Measurements from ENCODE around the gene PRG2.
"Not testable (repeated sequence)": the region's sequence is repeated elsewhere in the genome, so short reads cannot be mapped to it uniquely, and the experiment has no call there.

PRG2 gene

DNA sequence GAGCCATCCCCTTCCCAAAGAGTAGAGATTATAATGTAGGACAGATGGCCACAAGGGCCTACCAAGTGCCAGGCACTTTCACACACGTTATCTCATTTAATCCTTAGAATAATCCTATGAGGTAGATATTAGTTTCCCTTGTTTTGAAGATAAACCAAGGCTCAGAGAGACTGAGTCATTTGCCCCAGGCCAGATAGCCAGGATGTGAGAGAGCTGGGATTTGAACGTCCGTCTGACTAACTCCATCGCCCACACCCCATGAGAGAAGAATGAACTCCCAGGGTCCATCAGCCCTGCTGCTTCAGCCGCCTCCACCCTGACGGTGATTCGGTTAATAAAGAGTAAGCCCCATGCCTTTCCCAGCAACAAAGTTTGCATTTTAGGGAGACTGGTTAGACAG, 20.2 kb downstream of the PRG2 start:
- in situ Hi-C loops (cut with MboI; ENCODE audit: low sequenced_read_pairs) = no loop called here

DNA sequence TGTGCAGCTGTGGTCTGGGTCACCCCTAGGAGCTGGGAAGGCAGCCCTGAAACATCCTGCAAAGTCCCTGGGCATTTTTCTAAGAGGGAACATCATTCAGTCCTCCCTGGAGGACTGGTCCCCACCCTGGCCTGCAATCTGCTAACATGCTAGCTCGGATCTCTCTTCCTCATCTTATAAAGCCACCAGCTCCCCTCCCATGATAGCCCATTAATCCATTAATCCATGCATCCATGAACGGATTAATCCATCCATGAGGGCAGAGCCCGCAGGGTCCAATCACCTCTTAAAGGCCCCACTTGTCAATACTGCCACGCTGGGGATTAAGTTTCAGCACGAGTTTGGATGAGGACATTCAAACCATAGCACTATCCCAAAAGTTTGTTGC, 21.6 kb downstream of the PRG2 start:
- in situ Hi-C loops (cut with MboI; ENCODE audit: low sequenced_read_pairs) = no loop called here

DNA sequence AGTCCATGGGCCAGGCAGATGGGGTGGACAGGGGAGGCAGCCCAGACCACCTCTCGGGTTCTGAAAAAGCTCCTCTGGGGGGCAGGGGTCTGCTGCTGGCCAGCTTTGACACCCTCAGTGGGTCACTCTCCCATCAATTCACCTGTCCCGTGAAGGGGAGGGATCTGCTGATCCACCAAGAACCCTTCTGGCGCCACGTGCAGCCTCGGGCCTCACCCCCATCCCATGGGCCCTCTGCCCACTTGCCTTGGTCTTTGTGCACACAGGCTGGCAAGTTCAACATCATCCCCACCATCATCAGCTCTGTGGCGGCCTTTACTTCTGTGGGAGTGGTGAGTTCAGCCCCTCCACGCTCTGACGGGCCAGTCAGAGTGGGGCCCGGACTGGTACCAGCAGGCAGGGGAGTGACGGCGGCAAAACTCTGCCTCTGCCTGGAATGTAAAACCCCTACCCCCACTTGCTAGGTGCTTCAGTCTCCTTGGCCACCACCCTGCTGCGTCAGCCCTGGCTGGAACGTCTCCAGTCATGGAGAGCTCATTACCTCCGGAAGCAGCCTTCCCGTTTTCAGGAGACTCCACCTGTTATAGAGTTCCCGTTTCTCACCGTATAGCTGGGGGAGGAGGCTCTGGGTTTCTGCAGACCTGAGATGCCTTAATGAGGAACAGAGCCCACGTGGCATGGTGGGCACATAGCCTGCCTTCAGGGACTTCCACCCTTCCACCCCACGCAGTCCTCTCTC, 22.2 kb downstream of the PRG2 start:
- in situ Hi-C loops (cut with MboI; ENCODE audit: low sequenced_read_pairs) = no loop called here

DNA sequence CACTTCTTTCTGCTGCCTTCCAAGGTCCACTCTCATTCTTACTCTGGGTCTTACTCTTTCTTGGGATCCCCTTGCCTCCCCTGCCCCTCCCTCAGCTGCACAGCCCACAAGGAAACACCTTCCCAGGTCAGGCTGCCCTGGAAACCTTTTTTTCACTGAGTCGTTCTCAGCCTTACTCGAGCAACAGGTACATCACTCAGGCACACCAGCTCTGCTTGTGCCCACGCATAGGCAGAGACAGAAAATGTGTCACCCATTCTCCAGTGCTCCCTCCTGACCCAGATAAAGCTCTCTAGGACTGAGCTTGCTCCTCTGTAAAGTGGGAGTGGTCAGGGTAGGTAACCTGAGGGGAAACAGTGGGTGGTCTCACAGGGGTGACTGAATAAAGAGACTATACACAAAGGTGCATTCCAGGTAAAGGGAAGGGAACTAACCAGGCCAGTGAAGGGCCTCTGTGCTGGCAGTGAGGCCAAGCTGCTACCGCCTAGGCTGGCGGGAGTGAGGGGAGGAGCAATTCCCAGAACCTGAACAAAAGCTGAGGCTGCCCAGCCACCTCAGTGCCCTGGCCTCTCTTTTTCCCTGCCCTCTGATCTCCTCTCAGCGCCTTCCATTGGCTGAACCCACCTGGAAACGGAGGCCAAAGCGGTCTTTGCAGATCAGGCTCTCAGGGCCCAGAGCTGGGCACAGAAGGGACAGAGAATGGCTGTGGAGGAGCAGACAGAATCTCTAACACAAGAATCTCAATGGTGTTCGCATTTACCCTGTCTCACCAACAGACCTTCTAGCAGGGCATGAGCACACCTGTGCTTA, 25.4 kb downstream of the PRG2 start:
- in situ Hi-C loops (cut with MboI; ENCODE audit: low sequenced_read_pairs) = no loop called here

DNA sequence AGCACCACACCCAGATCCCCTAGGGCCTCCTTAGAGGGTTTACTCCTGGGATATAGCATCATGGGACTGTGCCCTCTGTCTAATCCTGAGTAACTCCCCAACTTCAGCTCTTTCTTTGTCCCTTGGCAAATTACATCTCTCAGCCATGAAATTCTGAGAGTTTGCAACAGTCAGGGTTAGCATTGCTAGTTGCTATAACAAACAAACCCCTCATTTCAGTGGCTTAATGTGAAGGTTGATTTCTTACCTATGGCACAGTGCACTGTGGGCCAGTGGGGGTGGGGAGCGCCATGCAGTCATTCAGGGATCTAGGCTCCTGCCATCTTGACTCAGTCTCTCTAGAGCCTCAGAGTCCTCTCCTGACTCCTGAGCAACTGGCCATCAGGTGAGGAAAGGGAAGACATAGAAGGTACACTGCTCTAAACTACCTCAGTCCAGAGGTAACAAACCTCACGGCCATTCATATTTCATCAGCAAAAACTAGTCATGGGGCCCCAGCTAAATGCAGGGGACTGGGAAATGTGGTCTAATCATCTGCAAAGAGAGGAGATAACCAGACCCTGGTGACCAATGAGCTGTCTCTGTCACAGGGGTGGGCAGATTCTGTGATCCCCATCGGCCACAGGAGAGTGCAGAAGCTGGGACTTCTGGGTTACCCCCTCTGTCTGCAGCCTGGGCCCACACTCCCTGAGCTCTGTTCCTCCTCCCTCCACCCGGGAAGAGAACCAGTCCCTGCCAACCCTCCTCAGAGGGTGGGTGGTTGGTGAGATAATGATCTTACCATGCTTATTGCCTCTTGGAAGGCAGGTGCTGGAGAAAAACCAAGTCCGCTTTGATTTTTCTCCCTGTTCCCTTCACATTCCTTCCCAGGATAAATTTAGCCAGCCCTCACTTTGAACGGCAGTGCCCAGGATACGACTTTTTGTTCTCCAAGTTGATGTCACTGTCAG, 27.0 kb downstream of the PRG2 start:
- in situ Hi-C loops (cut with MboI; ENCODE audit: low sequenced_read_pairs) = no loop called here

DNA sequence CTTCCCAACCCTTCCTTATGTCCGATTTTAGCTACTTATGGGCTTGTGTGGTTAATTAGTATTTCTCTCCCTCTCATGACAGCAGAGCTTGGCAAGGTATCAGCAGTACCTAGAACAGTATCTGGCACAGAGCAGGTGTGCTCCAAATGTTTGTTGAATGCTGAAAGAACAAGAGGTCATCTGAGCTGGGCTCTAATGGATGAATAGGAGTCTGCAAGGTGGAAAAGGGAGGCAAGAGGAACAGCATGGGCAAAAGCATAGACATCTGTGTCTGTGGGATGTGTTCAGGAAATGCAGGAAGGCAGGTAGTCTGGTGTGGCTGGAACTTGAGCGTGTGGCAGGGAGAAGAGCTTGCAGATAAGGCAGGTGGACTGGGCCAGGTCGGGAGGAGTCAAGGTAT, 28.5 kb downstream of the PRG2 start:
- in situ Hi-C loops (cut with MboI; ENCODE audit: low sequenced_read_pairs) = no loop called here

DNA sequence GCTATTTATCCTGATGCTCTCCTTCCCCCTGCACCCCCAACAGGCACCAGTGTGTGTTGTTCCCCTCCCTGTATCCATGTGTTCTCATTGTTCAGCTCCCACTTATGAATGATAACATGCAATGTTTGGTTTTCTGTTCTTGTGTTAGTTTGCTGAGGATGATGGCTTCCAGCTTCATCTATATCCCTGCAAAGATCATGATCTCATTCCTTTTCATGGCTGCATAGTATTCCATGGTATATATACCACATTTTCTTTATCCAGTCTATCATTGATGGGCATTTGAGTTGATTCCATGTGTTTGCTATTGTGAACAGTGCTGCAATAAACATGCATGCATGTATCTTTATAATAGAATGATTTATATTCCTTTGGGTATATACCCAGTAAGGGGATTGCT, 29.0 kb downstream of the PRG2 start:
- in situ Hi-C loops (cut with MboI; ENCODE audit: low sequenced_read_pairs) = not testable (repeated sequence)

DNA sequence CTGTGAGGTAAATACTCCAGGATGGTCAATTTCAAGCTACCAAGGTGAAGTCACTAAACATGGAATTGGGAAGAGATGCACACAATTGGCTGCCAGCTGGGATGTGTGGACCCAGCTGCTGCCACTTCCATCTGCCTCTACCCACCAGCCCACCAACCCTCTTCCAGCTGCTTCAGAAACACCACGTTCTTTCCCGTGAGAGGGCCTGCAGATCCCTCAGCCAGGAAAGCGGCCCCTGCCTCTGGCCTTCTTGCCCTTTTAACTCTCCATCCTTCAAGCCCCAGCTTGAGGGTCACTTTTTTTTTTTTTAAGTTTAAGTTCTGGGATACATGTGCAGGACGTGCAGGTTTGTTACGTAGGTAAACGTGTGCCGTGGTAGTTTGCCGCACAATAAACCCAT, 29.5 kb downstream of the PRG2 start:
- in situ Hi-C loops (cut with MboI; ENCODE audit: low sequenced_read_pairs) = no loop called here

DNA sequence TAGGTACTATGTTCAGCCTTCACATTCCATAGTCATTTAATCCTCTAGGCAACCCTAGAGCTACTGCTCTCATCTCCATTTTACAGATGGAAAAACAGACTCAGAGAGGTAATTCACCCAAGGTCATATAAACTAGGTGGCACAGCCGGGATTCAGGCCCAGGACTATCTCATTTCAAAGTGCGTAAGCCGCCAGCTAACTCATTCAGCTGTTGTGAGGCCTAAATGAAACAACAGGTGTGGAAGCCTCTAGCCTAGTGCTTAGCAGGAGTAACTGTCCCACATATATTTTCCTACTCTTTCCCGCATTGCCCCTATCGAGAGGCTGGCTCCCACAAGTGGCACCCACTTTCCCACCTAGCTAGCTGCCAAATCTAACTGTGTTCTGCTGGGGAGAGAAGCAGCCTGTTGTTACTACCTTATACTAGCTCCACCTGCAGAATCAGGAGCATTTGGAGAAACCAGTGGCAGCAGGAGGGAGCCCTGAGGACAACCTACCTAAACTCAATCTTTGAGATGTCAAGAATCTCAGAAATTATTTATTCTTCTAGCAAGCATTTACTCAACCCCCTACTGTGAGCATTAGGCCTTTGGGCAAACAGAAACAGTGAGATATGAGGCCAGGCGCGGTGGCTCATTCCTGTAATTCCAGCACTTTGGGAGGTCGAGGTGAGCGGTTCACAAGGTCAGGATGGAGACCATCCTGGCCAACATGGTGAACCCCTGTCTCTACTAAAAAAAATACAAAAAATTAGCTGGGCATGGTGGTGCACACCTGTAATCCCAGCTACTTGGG, 30.4 kb downstream of the PRG2 start:
- in situ Hi-C loops (cut with MboI; ENCODE audit: low sequenced_read_pairs) = no loop called here

DNA sequence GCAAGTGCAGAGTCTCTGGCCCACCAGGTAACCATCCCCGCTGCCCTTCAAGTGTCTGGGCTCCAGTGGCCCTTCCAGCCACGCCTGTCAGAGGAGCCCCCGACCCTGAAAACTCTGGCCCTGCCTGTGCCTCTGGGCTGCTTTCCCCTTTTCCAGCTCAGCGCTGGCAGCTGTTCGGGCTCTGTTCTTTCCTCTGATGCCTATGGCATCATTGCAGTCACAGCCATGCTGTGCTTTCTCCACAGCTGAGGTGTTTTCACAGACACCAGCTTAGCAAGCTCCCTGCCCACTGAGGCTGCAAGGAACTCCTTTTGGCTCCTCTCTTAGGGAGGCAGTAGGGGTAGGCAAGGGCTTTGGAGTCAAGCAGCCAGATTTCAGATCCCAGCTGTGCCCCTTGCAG, 31.1 kb downstream of the PRG2 start:
- in situ Hi-C loops (cut with MboI; ENCODE audit: low sequenced_read_pairs) = no loop called here

DNA sequence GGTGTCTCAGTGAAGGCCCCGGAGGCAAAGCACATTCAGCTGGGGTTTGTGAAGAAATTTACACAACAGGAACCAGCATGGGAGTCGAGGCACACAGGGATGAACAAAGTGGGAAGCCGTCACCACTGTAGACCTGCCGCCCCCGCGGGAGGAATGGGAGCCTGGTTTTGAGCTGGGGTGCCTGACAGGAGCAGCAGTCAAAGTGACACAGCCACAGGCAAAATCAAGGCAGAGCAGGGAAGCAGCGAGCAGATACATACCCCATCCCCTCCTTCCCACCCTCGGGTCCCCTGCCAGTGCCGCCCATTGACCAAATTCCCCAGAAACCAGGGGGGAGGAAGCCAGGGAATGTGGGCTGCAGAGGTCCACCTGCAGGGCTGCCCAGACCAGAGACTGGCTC, 31.5 kb downstream of the PRG2 start:
- in situ Hi-C loops (cut with MboI; ENCODE audit: low sequenced_read_pairs) = no loop called here

DNA sequence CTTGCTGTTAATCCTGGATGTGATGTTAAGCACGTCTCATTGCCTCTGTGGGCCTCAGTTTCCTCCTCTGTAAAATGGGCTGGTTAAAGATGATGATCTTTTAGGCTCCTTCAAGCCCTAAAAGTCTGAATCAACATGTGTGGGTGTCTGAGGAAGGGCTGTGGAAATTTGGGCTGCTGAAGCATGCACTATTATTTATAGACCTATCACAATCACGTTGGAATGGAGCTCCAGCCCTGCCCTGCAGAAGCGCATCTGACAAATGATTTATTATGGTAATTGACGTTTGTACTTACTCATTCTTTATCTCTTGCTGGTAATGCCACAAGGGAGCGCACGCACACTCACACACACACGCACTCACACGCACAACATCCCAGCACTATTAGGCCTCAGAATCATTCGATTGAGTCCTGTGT, 31.9 kb downstream of the PRG2 start:
- in situ Hi-C loops (cut with MboI; ENCODE audit: low sequenced_read_pairs) = no loop called here

DNA sequence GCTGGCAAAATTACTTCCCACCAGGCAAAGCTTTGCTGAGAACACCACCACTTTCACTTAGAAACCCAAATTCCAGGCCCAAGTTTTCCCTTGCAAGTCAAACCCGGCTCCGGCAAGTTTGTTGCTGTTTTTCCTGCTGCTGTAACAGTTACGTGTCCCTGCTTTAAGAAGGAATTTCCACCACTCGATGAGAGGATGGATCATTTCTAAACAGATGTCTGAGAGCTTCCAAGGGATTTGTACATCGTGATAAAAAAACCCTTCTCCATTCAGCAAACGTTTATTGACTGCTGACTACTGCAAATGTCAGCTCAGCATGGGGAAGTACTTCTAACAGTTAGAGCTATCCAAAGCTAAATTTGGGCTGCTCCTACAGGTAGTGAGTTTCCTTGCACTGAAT, 32.6 kb downstream of the PRG2 start:
- in situ Hi-C loops (cut with MboI; ENCODE audit: low sequenced_read_pairs) = no loop called here

DNA sequence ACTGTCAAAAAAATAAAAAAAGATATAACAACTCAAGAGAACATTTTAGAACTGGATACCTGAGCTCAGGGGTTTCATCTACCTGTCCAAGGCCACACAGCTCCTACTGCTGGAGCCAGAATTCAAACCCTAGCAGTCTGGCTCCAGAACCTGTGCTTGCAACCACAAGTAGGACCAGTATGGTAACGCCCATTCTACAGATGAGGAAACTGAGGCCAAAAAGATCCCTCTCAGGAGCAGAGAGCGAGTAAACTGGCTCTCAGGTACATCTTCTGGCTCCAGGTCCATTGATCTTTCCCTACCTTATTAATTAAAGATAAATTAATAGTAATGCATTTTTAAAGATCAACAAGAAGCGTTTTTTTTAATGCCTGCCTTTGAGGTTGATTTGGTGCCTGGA, 33.1 kb downstream of the PRG2 start:
- in situ Hi-C loops (cut with MboI; ENCODE audit: low sequenced_read_pairs) = no loop called here

DNA sequence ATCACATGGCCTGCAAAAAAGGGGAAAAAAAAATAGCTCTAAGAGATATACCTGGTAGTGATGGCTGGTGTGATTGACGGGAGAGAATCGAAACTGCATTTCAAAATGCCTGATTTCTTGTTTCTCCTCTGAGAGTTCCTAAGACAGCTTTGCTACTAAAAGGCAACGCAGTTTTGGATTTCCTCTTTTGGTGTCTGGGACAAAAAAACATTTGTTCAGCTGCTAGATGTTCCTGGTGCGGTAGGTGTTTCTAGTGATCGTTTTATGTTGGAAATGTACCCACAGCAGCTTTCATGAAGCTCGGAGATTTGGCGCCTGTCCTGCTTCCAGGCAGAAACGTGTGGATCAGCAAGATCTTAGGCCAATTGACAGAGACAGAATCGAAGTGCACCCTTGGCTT, 34.2 kb downstream of the PRG2 start:
- in situ Hi-C loops (cut with MboI; ENCODE audit: low sequenced_read_pairs) = no loop called here

DNA sequence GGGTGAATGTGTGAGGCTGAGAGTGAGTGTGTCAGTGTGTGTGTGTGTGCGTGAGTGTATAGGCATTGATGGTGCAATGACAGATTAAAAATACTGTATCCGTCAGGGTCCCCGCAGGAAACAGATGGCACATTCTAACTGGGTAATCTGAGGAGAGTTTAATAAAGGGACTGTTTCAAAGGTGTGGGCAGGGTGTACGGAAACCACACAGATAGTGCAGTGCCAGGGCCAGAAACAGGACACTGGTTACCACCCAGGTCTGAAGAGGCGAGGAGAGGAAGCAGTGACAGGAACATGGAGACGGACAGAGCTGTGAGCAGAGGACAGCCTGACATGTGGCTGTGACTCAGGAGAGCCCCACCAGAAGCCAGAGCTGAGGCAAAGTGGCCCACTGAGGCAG, 35.8 kb downstream of the PRG2 start:
- in situ Hi-C loops (cut with MboI; ENCODE audit: low sequenced_read_pairs) = no loop called here

DNA sequence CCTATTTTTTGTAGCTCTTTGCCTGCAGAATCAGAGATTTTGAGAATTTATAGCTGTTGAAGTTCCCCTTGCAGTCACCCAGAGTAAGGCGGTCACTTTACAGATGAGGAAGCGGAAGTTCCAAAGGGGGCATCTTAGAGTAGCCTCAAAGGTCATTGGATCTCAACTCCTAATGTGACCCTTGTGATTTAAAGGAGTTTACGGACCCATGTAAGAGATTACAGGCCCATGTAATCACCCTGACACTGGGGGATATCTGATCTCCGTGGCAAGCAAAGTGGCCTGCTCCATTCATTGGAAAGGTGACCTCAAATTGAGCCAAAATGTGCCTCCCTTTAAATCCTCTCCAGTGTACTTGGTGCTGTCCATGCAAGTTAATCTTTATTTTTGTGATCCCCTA, 36.6 kb downstream of the PRG2 start:
- in situ Hi-C loops (cut with MboI; ENCODE audit: low sequenced_read_pairs) = no loop called here

DNA sequence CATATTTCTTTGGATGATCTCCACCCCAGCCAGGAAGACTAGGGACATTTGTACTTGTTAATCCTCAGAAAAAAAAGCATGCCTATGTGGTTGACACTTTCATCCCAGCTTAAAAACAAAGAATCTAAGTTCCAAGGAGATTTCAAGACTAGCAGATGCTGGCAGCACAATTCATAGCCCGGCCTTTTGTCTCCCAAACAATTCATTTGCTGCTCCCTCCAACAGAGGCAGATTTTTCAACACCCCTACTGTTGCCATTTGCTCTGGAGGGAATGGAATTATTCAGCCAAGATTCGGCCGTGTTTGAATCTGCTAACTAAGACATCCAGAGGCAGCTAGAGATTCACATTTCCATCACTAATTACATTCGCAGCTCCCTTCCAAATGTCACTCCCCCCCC, 37.0 kb downstream of the PRG2 start:
- in situ Hi-C loops (cut with MboI; ENCODE audit: low sequenced_read_pairs) = no loop called here

DNA sequence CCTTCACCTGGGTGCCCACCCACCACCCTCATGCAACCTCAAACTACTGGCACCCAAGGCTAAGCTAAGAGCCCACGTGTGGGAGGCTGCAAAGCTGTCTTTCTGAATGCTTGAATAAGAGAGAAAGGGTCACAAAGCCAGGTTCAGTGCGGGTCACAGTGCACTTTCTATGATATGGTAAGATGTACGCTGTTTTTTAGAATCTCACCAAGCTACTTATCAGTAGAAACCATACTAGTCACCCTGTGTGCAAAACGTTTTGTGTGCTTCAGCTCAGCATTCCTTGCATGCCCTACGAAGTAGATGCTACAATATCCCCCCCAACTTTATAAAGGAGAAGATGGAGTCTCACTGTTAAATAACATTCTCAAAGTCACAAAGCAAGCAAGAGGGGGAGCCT, 37.4 kb downstream of the PRG2 start:
- in situ Hi-C loops (cut with MboI; ENCODE audit: low sequenced_read_pairs) = no loop called here

DNA sequence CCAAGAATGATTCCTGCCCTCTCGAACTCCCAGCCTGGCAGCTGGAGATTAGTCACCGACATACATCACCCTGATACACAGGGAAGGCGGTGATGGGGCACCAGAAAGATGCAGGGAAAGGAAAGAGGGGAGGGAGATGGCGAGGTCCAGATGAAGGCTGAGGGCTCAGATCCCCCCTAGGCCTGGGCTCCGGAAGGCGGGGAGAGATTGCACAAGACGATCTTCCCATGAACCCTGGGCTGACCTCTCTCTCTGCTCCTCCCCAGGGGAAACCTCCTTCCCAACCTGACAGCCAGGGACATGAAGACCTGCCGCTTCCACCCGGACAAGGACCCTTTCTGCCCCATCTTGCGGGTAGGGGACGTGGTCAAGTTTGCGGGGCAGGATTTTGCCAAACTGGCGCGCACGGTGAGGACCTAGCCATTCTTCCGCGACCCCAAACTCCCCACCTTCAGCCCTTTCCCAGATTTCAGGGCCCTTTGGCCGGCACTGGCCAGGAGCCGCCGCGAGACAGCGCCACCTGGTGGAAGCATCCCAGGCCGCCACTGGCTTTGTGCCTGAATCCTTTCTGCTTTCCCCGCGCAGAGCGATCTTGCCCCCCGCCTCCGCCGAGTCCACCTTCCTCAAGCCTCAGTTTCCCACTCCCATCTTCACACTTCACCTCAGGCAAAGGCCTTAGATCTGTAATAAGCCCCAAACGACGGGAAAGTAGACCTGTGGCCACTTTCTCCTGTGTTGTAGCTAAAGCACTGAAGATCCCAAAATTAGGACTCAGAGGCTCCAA, 40.8 kb downstream of the PRG2 start:
- in situ Hi-C loops (cut with MboI; ENCODE audit: low sequenced_read_pairs) = loop anchor here (10.0 to 25.0 kb wide), 2 partner anchors 188 to 295 kb away; partner anchors contain the start of genes SMTNL1, TIMM10 and YPEL4

All from HL-60/S4 treated with phorbol 12-myristate 13-acetate at 8.2 ng/mL for 4 days and 3 days (cell line).